HEK293T (cell line): ENCODE results near the gene AXDND1.

Experiments used
- CTCF ChIA-PET: fragments of 350-600 bp; formaldehyde crosslinking; extraction: SDS; loops from one replicate; lab custom pipeline; 2021; ENCODE audit warnings: antibody characterized with exemption, inconsistent platforms; lab: Yijun Ruan, JAX
- POLR2A ChIA-PET: fragments of 350-600 bp; formaldehyde crosslinking; extraction: SDS; loops from one replicate; lab custom pipeline; 2020; ENCODE audit warnings: antibody characterized with exemption, inconsistent platforms; lab: Yijun Ruan, JAX
- DNase-seq: peaks from one replicate; pipeline ENCODE4 v3.0.0; 2012; ENCODE audit warnings: mixed read lengths; ENCODE audit errors: extremely low spot score
- ARNT ChIP-seq: fragments of 450-650 bp; IDR thresholded peaks from 2 replicates; pipeline ENCODE4 v1.6.1; 2017; ENCODE audit warnings: mild to moderate bottlenecking
- BHLHE40 ChIP-seq: fragments of 450-650 bp; IDR thresholded peaks from 2 replicates; pipeline ENCODE4 v1.6.1; 2016; ENCODE audit warnings: mild to moderate bottlenecking, moderate library complexity, borderline replicate concordance
- CTBP1 ChIP-seq: fragments of 450-650 bp; IDR thresholded peaks from 2 replicates; pipeline ENCODE4 v1.6.1; 2016; ENCODE audit warnings: borderline replicate concordance
- ELF4 ChIP-seq: fragments of 450-650 bp; IDR thresholded peaks from 2 replicates; pipeline ENCODE4 v1.6.1; 2017; ENCODE audit warnings: antibody characterized with exemption
- FOXA1 ChIP-seq: fragments of 450-650 bp; IDR thresholded peaks from 2 replicates; pipeline ENCODE4 v1.6.1; 2016; ENCODE audit warnings: mild to moderate bottlenecking
- FOXK2 ChIP-seq: fragments of 450-650 bp; IDR thresholded peaks from 2 replicates; pipeline ENCODE4 v1.6.1; 2016; ENCODE audit warnings: mild to moderate bottlenecking
- FOXM1 ChIP-seq: fragments of 450-650 bp; IDR thresholded peaks from 2 replicates; pipeline ENCODE4 v1.6.1; 2017; ENCODE audit warnings: mild to moderate bottlenecking, borderline replicate concordance
- HDGF ChIP-seq: fragments of 450-650 bp; IDR thresholded peaks from 2 replicates; pipeline ENCODE4 v1.6.1; 2017; ENCODE audit warnings: antibody characterized with exemption, borderline replicate concordance
- L3MBTL2 ChIP-seq: fragments of 450-650 bp; conservative IDR thresholded peaks from 2 replicates; pipeline ENCODE4 v1.6.1; 2016; ENCODE audit warnings: mild to moderate bottlenecking
- LEF1 ChIP-seq: fragments of 450-650 bp; IDR thresholded peaks from 2 replicates; pipeline ENCODE4 v1.6.1; 2017; ENCODE audit warnings: mild to moderate bottlenecking, borderline replicate concordance
- NFRKB ChIP-seq: fragments of 450-650 bp; IDR thresholded peaks from 2 replicates; pipeline ENCODE4 v1.6.1; 2016; ENCODE audit warnings: mild to moderate bottlenecking, moderate library complexity
- SP1 ChIP-seq: fragments of 450-650 bp; IDR thresholded peaks from 2 replicates; pipeline ENCODE4 v1.6.1; 2017
- SUZ12 ChIP-seq: fragments of 450-650 bp; IDR thresholded peaks from 2 replicates; pipeline ENCODE4 v1.6.1; 2016; ENCODE audit warnings: mild to moderate bottlenecking
- TARDBP ChIP-seq: fragments of 450-650 bp; IDR thresholded peaks from 2 replicates; pipeline ENCODE4 v1.6.1; 2016
- ZNF384 ChIP-seq: fragments of 450-650 bp; IDR thresholded peaks from 2 replicates; pipeline ENCODE4 v1.6.1; 2016
- TF ChIP-seq, protein P1 (sequence below): fragments of 450-650 bp; IDR thresholded peaks from 2 replicates; pipeline ENCODE4 v1.6.1; 2016

Gene AXDND1

DNA sequence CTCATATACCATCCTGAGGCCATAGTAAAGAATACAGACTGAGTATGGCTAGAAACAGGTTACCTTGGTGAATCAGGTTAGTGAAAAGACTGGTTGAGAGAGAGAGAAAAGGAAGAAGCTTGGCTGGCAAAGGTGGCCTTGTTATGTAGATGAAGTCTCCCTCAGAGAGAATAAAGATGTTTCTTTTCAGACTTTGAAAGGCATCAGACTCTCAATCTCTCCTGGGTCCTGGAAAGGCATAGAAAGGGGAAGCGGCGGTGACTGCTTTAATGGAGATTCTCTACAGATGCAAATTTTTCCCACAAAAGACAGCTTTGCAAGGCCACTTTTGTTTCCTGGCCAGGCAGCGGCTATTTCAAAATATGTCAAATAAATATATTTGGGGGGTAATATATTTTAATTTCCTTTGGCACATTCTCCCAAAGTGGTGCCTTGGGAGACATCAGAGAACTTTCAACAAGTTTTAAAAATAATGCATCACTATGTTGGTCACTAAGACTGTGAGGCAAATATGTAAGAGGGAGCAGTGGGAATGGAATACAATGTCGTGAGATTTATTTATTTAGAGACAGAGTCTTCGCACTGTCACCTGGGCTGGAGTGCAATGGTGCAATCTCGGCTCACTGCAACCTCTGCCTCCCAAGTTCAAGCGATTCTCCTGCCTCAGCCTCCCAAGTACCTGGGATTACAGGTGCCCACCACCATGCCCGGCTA, 163.9 kb downstream of the AXDND1 start:
- DNase-seq = no peak
- no peak for TF ChIP-seq SP1
- TF ChIP-seq LEF1 = no peak
- TF ChIP-seq, protein P1, sequence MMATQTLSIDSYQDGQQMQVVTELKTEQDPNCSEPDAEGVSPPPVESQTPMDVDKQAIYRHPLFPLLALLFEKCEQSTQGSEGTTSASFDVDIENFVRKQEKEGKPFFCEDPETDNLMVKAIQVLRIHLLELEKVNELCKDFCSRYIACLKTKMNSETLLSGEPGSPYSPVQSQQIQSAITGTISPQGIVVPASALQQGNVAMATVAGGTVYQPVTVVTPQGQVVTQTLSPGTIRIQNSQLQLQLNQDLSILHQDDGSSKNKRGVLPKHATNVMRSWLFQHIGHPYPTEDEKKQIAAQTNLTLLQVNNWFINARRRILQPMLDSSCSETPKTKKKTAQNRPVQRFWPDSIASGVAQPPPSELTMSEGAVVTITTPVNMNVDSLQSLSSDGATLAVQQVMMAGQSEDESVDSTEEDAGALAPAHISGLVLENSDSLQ = no peak
- no peak for TF ChIP-seq NFRKB
- no peak for TF ChIP-seq FOXM1
- TF ChIP-seq CTBP1 = no peak
- TF ChIP-seq ELF4 = no peak
- no peak for TF ChIP-seq SUZ12
- no peak for TF ChIP-seq TARDBP
- no peak for TF ChIP-seq L3MBTL2
- TF ChIP-seq BHLHE40 = no peak
- ChIA-PET CTCF (no interaction called here), POLR2A (no interaction called here)

DNA sequence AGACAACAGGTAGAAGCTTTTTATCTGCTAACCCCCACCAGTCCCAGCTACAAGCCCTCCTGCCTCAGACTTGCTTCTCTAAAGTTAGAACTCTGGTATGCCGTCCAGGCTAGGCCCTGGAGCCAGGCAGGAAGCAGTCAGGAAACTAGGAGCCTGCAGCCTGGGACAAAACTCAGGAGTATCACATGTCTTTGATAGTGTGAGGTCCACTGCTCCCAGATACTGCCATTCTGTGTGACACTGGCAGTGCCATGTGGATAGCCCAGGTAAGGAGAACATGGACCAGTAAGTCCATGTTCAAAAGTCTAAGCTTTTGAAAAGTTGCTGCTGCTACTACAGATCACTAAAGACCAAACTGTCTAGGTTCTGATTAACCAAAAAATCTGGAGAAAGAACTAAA, 164.6 kb downstream of the AXDND1 start:
- CTCF ChIA-PET = no interaction called here
- POLR2A ChIA-PET = no interaction called here
- TF ChIP-seq ZNF384 (no peak), FOXA1 (no peak), BHLHE40 (no peak), SUZ12 (no peak), ELF4 (no peak), HDGF (no peak), FOXK2 (no peak), L3MBTL2 (no peak), LEF1 (no peak), TARDBP (no peak), CTBP1 (no peak)
- DNase-seq = no peak

- POLR2A ChIA-PET = no interaction called here
- DNase-seq = no peak
- CTCF ChIA-PET = no interaction called here
- TF ChIP-seq FOXK2 (no peak), ELF4 (no peak), ARNT (no peak), LEF1 (no peak), SP1 (no peak)
These were observed 176.0 kb downstream of the AXDND1 start for GRCh38 chr1:179541774-179542173.

- CTCF ChIA-PET = no interaction called here
- no peak for TF ChIP-seq ELF4
- TF ChIP-seq, protein P1 = no peak
- no peak for TF ChIP-seq FOXA1
- TF ChIP-seq ZNF384 = no peak
- TF ChIP-seq FOXK2 = no peak
- no peak for TF ChIP-seq SP1
- TF ChIP-seq HDGF = no peak
- no peak for DNase-seq
- POLR2A ChIA-PET = no interaction called here
These were observed 179.6 kb downstream of the AXDND1 start for GRCh38 chr1:179545321-179545720.

DNA sequence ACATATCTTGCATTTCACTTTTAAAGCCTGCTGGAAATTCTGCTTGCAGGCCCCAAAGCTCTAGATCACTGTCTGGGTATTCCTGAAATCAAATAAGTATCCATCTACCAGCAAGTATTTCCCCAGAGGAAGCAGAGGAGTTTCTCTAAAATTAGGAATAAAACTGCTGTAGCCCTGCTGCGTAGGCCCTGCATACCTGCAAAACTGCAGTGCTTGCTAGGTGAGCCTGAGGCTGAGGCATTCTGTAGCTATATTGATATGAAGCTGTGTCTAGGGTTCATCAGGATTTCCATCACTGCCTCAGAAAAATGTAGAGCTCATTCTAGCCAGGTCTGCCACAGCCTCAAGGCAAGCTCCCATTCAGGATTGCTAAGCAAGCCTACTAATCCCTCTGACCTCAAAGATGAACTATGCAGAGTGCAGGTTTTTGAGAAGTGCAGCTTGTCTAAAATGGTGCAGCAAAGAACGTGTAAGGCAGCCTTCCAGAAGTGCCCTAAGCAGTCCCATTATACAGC, 181.3 kb downstream of the AXDND1 start:
- DNase-seq = no peak
- TF ChIP-seq L3MBTL2 (no peak), ZNF384 (no peak), CTBP1 (no peak), BHLHE40 (no peak), TARDBP (no peak), LEF1 (no peak), ARNT (no peak), FOXA1 (no peak), HDGF (no peak), ELF4 (no peak), SUZ12 (no peak), FOXM1 (no peak), FOXK2 (no peak)
- POLR2A ChIA-PET = interaction anchor here (0.7 kb wide), 1 partner anchor 9 kb away, joined by 3 read pairs; no protein-coding TSS in a partner anchor
- CTCF ChIA-PET = no interaction called here

GRCh38 chr1:179548666-179549367, 183.0 kb downstream of the AXDND1 start:
- TF ChIP-seq TARDBP (no peak), ARNT (no peak), ZNF384 (no peak), CTBP1 (no peak), NFRKB (no peak), LEF1 (no peak), SUZ12 (no peak), FOXA1 (no peak), BHLHE40 (no peak), FOXK2 (no peak)
- POLR2A ChIA-PET = no interaction called here
- CTCF ChIA-PET = interaction anchor here (0.7 kb wide), 1 partner anchor 184 kb away, joined by 3 read pairs; no protein-coding TSS in a partner anchor
- no peak for DNase-seq

DNA sequence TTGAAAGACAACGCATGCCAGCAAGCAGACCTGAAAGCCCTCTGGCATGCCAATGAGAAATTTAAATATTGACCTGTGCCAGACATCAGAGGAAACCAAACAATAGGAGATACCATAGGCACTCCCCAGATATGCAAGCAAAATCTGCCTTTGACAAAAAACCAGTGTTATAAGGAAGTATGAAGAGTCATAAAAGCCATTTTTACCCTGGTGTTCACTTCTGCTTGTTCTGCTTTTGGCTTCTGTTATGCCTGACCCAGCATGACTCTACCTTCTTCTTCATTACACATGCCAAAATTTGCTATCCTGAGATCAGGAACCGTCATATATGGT, 183.6 kb downstream of the AXDND1 start:
- TF ChIP-seq FOXK2 = no peak
- no peak for TF ChIP-seq TARDBP
- TF ChIP-seq, protein P1 = no peak
- TF ChIP-seq SP1 = no peak
- no peak for TF ChIP-seq FOXM1
- no peak for TF ChIP-seq FOXA1
- TF ChIP-seq LEF1 = no peak
- TF ChIP-seq CTBP1 = no peak
- TF ChIP-seq HDGF = no peak
- TF ChIP-seq ARNT = no peak
- no peak for TF ChIP-seq NFRKB
- TF ChIP-seq BHLHE40 = no peak
- no peak for TF ChIP-seq SUZ12
- TF ChIP-seq L3MBTL2 = no peak
- no peak for TF ChIP-seq ELF4
- TF ChIP-seq ZNF384 = no peak
- DNase-seq = no peak
- POLR2A ChIA-PET = no interaction called here
- CTCF ChIA-PET = interaction anchor here (0.7 kb wide), 1 partner anchor 185 kb away, joined by 3 read pairs; no protein-coding TSS in a partner anchor
